GOT3 (cell line): Measurements from ENCODE around the gene IGFBPL1.
"Not testable (repeated sequence)": the region's sequence is repeated elsewhere in the genome, so short reads cannot be mapped to it uniquely, and the experiment has no call there.

Experiments used
- DNase-seq: peaks from one replicate; lab custom pipeline; 2025; ENCODE audit warnings: mixed read lengths; lab: John Stamatoyannopoulos, UW

The IGFBPL1 gene

GRCh38 chr9:38431116-38431515 is 6.9 kb upstream of the IGFBPL1 start:
- no peak for DNase-seq

- no peak for DNase-seq
Observed at GRCh38 chr9:38428062-38428461, 3.8 kb upstream of the IGFBPL1 start.

GRCh38 chr9:38424918-38425317 is 664 bp upstream of the IGFBPL1 start:
- DNase-seq, result no peak

- DNase-seq, result no peak
Observed at GRCh38 chr9:38423273-38423972, 831 bp downstream of the IGFBPL1 start.

- no peak for DNase-seq
Observed at GRCh38 chr9:38422555-38423260, 1.5 kb downstream of the IGFBPL1 start.

GRCh38 chr9:38421498-38422211 is 2.6 kb downstream of the IGFBPL1 start:
- no peak for DNase-seq

- DNase-seq, result no peak
Observed at GRCh38 chr9:38419181-38419580, 5.1 kb downstream of the IGFBPL1 start.

- DNase-seq, result no peak
Observed at GRCh38 chr9:38418366-38418765, 5.9 kb downstream of the IGFBPL1 start.

- DNase-seq, result no peak
Observed at GRCh38 chr9:38417003-38417945, 7.0 kb downstream of the IGFBPL1 start.

GRCh38 chr9:38416461-38416860 is 7.8 kb downstream of the IGFBPL1 start:
- no peak for DNase-seq

- DNase-seq, result no peak
Observed at GRCh38 chr9:38415856-38416255, 8.4 kb downstream of the IGFBPL1 start.

GRCh38 chr9:38414040-38414723 is 10.1 kb downstream of the IGFBPL1 start:
- no peak for DNase-seq

- no peak for DNase-seq
Observed at GRCh38 chr9:38413283-38413682, 11.0 kb downstream of the IGFBPL1 start.

GRCh38 chr9:38412751-38413150 is 11.5 kb downstream of the IGFBPL1 start:
- no peak for DNase-seq

- no peak for DNase-seq
Observed at GRCh38 chr9:38408719-38409118, 15.5 kb downstream of the IGFBPL1 start.

GRCh38 chr9:38406476-38407186 is 17.6 kb downstream of the IGFBPL1 start:
- DNase-seq, result no peak

- no peak for DNase-seq
Observed at GRCh38 chr9:38405785-38406184, 18.5 kb downstream of the IGFBPL1 start.

- DNase-seq, result no peak
Observed at GRCh38 chr9:38404314-38404713, 19.9 kb downstream of the IGFBPL1 start.

- DNase-seq, result no peak
Observed at GRCh38 chr9:38401994-38402393, 22.3 kb downstream of the IGFBPL1 start.

- not testable (repeated sequence) for DNase-seq
Observed at GRCh38 chr9:38399191-38399590, 25.1 kb downstream of the IGFBPL1 start.

- DNase-seq, result no peak
Observed at GRCh38 chr9:38396371-38396671, 27.9 kb downstream of the IGFBPL1 start.
